NCI-H2227 (cell line): ENCODE measurements around the gene PRELP.
"Not testable (repeated sequence)": the region's sequence is repeated elsewhere in the genome, so short reads cannot be mapped to it uniquely, and the experiment has no call there.

Experiments used
- DNase-seq: peaks from one replicate; lab custom pipeline; 2025; ENCODE audit not compliant: unreplicated experiment; lab: John Stamatoyannopoulos, UW

The PRELP gene

GRCh38 chr1:203453616-203454015, 22.0 kb upstream of the PRELP start:
- no peak for DNase-seq

- DNase-seq: no peak
Observed at GRCh38 chr1:203454986-203455471, 20.6 kb upstream of the PRELP start.

GRCh38 chr1:203455706-203456105, 19.9 kb upstream of the PRELP start:
- no peak for DNase-seq

GRCh38 chr1:203456577-203456976, 19.0 kb upstream of the PRELP start:
- no peak for DNase-seq

GRCh38 chr1:203458078-203458477, 17.5 kb upstream of the PRELP start:
- DNase-seq: no peak

- DNase-seq: no peak
Observed at GRCh38 chr1:203459671-203460201, 15.9 kb upstream of the PRELP start.

- no peak for DNase-seq
Observed at GRCh38 chr1:203461717-203462116, 13.9 kb upstream of the PRELP start.

- DNase-seq: no peak
Observed at GRCh38 chr1:203462143-203462542, 13.5 kb upstream of the PRELP start.

GRCh38 chr1:203462878-203463277, 12.7 kb upstream of the PRELP start:
- DNase-seq: no peak

- DNase-seq: no peak
Observed at GRCh38 chr1:203463469-203464062, 12.0 kb upstream of the PRELP start.

- no peak for DNase-seq
Observed at GRCh38 chr1:203464226-203464625, 11.4 kb upstream of the PRELP start.

GRCh38 chr1:203464743-203465142, 10.9 kb upstream of the PRELP start:
- DNase-seq: no peak

- no peak for DNase-seq
Observed at GRCh38 chr1:203465146-203465798, 10.3 kb upstream of the PRELP start.

GRCh38 chr1:203465948-203466347, 9.7 kb upstream of the PRELP start:
- DNase-seq: peak; percentile 58

GRCh38 chr1:203466906-203467549, 8.6 kb upstream of the PRELP start:
- not testable (repeated sequence) for DNase-seq

GRCh38 chr1:203467550-203467921, 8.1 kb upstream of the PRELP start:
- no peak for DNase-seq

GRCh38 chr1:203468326-203468725, 7.3 kb upstream of the PRELP start:
- DNase-seq: no peak

GRCh38 chr1:203470240-203470639, 5.4 kb upstream of the PRELP start:
- DNase-seq: no peak

- DNase-seq: no peak
Observed at GRCh38 chr1:203471841-203472240, 3.8 kb upstream of the PRELP start.

- no peak for DNase-seq
Observed at GRCh38 chr1:203473281-203473680, 2.3 kb upstream of the PRELP start.

GRCh38 chr1:203473781-203474305, 1.8 kb upstream of the PRELP start:
- no peak for DNase-seq
